ENCODE data around the gene FBXO3. TPM values are rescaled to one million over a fixed set of nuclear protein-coding genes. Genes with fewer than 3 reads are reported as not detected.

Gene FBXO3
- polyA plus RNA-seq, 3 donors: 17.5 to 25.2 (median 21.4) TPM

- Histone ChIP-seq H3K27me3 (ENCODE audit: control insufficient read depth in 2 of 2, insufficient read depth in 2 of 2, low read length in 2 of 2) (no peaks in the 10 kb centered on the region), H3K36me3 (replicated peaks in 1 of 2; ENCODE audit: control insufficient read depth in 1 of 2, insufficient read depth in 2 of 2, low read length in 2 of 2) (no peaks in the 10 kb centered on the region), H3K27ac (ENCODE audit: low read depth in 1 of 2, low read length in 2 of 2) (no peak overlapping the region), H3K4me1 (ENCODE audit: control insufficient read depth in 1 of 2, insufficient read depth in 2 of 2, low read length in 2 of 2) (no peaks in the 10 kb centered on the region), H4K20me1 (ENCODE audit: insufficient read depth, low read length) (no peaks in the 10 kb centered on the region), H3K4me3 (replicated peaks in 1 of 3; ENCODE audit: low read depth in 2 of 3, low read length in 3 of 3) (no peak overlapping the region), H3K9ac (ENCODE audit: insufficient read depth, low read length, poor library complexity, severe bottlenecking) (no peak overlapping the region), H2AFZ (ENCODE audit: insufficient read depth, low read depth, low read length, poor library complexity, severe bottlenecking) (no peak overlapping the region), H3K9me3 (replicated peaks in 1 of 2; ENCODE audit: control insufficient read depth in 1 of 2, insufficient read depth in 1 of 2, low read length in 2 of 2) (no peaks in the 10 kb centered on the region), H3K79me2 (ENCODE audit: insufficient read depth, low read length) (no peaks in the 10 kb centered on the region), H3K4me2 (replicated peaks; ENCODE audit: extremely low read depth, low read length, poor library complexity, severe bottlenecking) (no peak overlapping the region)
- H3K4me1 Mint-ChIP-seq: no peaks in the 10 kb centered on the region
- intact Hi-C loops (cut with micrococcal nuclease): no loop called here
- WGBS (ENCODE audit: insufficient coverage): 100% methylated on average over 1 of the region's 5 CpGs
- no peak for TF ChIP-seq CTCF (IDR thresholded peaks at IDR 0.05)
- H3K36me3 Mint-ChIP-seq: peaks cover 7 to 21% of the 10 kb centered on the region in 2 donors
- no peak overlapping the region for H3K4me3 Mint-ChIP-seq
- H3K27ac Mint-ChIP-seq: no peak overlapping the region
- DNase-seq: no peak
- H3K27me3 Mint-ChIP-seq (ENCODE audit: low read depth in 3 of 3): no peaks in the 10 kb centered on the region
- no peaks in the 10 kb centered on the region for H3K9me3 Mint-ChIP-seq
These were observed 61.0 kb downstream of the FBXO3 start for GRCh38 chr11:33713151-33713855.

DNA sequence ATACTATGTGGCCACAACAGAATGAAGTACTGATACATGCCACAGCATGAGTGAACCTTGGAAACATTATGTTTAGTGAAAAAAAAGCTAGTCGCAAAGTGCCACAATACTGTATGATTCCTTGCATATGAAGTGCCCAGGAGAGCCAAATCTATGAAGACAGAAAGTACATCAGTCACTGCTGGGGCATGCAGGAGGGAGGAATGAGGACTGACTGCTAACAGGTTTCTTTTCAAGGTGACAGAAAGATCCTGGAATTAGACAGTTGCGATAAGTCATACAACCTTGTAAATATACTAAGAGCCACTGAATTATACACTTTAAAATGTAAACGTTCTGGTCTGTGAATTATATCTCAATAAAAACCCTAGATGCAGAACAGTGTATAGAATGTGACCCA lies 61.9 kb downstream of the FBXO3 start:
- H3K4me2 ChIP-seq (replicated peaks; ENCODE audit: extremely low read depth, low read length, poor library complexity, severe bottlenecking): no peak overlapping the region
- intact Hi-C loops (cut with micrococcal nuclease): no loop called here
- H3K27ac Mint-ChIP-seq: no peak overlapping the region
- no peaks in the 10 kb centered on the region for H3K4me1 ChIP-seq (ENCODE audit: control insufficient read depth in 1 of 2, insufficient read depth in 2 of 2, low read length in 2 of 2)
- TF ChIP-seq CTCF (IDR thresholded peaks at IDR 0.05): no peak
- no peak overlapping the region for H3K27ac ChIP-seq (ENCODE audit: low read depth in 1 of 2, low read length in 2 of 2)
- H3K27me3 ChIP-seq (ENCODE audit: control insufficient read depth in 2 of 2, insufficient read depth in 2 of 2, low read length in 2 of 2): no peaks in the 10 kb centered on the region
- H2AFZ ChIP-seq (ENCODE audit: insufficient read depth, low read depth, low read length, poor library complexity, severe bottlenecking): no peak overlapping the region
- no peaks in the 10 kb centered on the region for H4K20me1 ChIP-seq (ENCODE audit: insufficient read depth, low read length)
- H3K27me3 Mint-ChIP-seq (ENCODE audit: low read depth in 3 of 3): no peaks in the 10 kb centered on the region
- no peak overlapping the region for H3K4me3 ChIP-seq (replicated peaks in 1 of 3; ENCODE audit: low read depth in 2 of 3, low read length in 3 of 3)
- no peak for DNase-seq
- no peaks in the 10 kb centered on the region for H3K9me3 ChIP-seq (replicated peaks in 1 of 2; ENCODE audit: control insufficient read depth in 1 of 2, insufficient read depth in 1 of 2, low read length in 2 of 2)
- peaks cover 7 to 21% of the 10 kb centered on the region in 2 donors for H3K36me3 Mint-ChIP-seq
- H3K4me3 Mint-ChIP-seq: no peak overlapping the region
- 100% methylated on average over 1 of the region's 3 CpGs for WGBS (ENCODE audit: insufficient coverage)
- H3K79me2 ChIP-seq (ENCODE audit: insufficient read depth, low read length): no peaks in the 10 kb centered on the region
- H3K9me3 Mint-ChIP-seq: no peaks in the 10 kb centered on the region
- H3K36me3 ChIP-seq (replicated peaks in 1 of 2; ENCODE audit: control insufficient read depth in 1 of 2, insufficient read depth in 2 of 2, low read length in 2 of 2): no peaks in the 10 kb centered on the region
- H3K9ac ChIP-seq (ENCODE audit: insufficient read depth, low read length, poor library complexity, severe bottlenecking): no peak overlapping the region
- no peaks in the 10 kb centered on the region for H3K4me1 Mint-ChIP-seq
